Measurements from ENCODE around the gene TTF1.

GRCh38 chr9:132390966-132391365 is 15.7 kb downstream of the TTF1 start:
- TF ChIP-seq POLR2A (IDR thresholded peaks at IDR 0.05; ENCODE audit: low read depth, low read length): no peak
- no peak for TF ChIP-seq POLR2AphosphoS5 (IDR thresholded peaks at IDR 0.05; ENCODE audit: low read depth, low read length)
